ENCODE results near the gene CBX4. TPM values are rescaled to one million over a fixed set of nuclear protein-coding genes. Genes with fewer than 3 reads are reported as not detected.

CBX4 gene
- total and polyA plus RNA-seq, 2 of the 13 experiments (the other 11 are each of a cell fraction or from before 2014, with no cell fraction given) = 25.8 to 50.8 TPM

- TF ChIP-seq ZNF530 (CRISPR knock-in tag; IDR thresholded peaks at IDR 0.05; ENCODE audit: low read depth) = no peak
- peak; percentile 46 for TF ChIP-seq FOXA3 (CRISPR knock-in tag; IDR thresholded peaks at IDR 0.05)
- TF ChIP-seq ZNF274 (CRISPR knock-in tag; IDR thresholded peaks at IDR 0.05) = peak; percentile 84
- no peak for TF ChIP-seq NCOA5 (CRISPR knock-in tag; IDR thresholded peaks at IDR 0.05)
- TF ChIP-seq STAT5B (CRISPR knock-in tag; IDR thresholded peaks at IDR 0.05) = no peak
- peak; percentile 1; the same call in 1 of the 2 replicates for TF ChIP-seq HIC2 (CRISPR knock-in tag; IDR thresholded peaks at IDR 0.05; ENCODE audit: low read depth)
- TF ChIP-seq NAIF1 (CRISPR knock-in tag; IDR thresholded peaks at IDR 0.05; ENCODE audit: borderline replicate concordance) = no peak
- TF ChIP-seq, protein P1, sequence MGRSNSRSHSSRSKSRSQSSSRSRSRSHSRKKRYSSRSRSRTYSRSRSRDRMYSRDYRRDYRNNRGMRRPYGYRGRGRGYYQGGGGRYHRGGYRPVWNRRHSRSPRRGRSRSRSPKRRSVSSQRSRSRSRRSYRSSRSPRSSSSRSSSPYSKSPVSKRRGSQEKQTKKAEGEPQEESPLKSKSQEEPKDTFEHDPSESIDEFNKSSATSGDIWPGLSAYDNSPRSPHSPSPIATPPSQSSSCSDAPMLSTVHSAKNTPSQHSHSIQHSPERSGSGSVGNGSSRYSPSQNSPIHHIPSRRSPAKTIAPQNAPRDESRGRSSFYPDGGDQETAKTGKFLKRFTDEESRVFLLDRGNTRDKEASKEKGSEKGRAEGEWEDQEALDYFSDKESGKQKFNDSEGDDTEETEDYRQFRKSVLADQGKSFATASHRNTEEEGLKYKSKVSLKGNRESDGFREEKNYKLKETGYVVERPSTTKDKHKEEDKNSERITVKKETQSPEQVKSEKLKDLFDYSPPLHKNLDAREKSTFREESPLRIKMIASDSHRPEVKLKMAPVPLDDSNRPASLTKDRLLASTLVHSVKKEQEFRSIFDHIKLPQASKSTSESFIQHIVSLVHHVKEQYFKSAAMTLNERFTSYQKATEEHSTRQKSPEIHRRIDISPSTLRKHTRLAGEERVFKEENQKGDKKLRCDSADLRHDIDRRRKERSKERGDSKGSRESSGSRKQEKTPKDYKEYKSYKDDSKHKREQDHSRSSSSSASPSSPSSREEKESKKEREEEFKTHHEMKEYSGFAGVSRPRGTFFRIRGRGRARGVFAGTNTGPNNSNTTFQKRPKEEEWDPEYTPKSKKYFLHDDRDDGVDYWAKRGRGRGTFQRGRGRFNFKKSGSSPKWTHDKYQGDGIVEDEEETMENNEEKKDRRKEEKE (IDR thresholded peaks at IDR 0.05) = no peak
- TF ChIP-seq SP140L (CRISPR knock-in tag; IDR thresholded peaks at IDR 0.05; ENCODE audit: borderline replicate concordance) = no peak
- TF ChIP-seq FOXJ3 (CRISPR knock-in tag; IDR thresholded peaks at IDR 0.05; ENCODE audit: borderline replicate concordance) = no peak
- TF ChIP-seq IKZF1 (IDR thresholded peaks at IDR 0.05) = no peak
- peak; percentile 100 for TF ChIP-seq ZNF343 (CRISPR knock-in tag; IDR thresholded peaks at IDR 0.05)
- TF ChIP-seq, protein P2, sequence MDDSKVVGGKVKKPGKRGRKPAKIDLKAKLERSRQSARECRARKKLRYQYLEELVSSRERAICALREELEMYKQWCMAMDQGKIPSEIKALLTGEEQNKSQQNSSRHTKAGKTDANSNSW (CRISPR knock-in tag; IDR thresholded peaks at IDR 0.05; ENCODE audit: borderline replicate concordance) = no peak
- no peak for TF ChIP-seq MTF2 (CRISPR knock-in tag; IDR thresholded peaks at IDR 0.05; ENCODE audit: borderline replicate concordance)
- no peak for TF ChIP-seq ZNF552 (CRISPR knock-in tag; IDR thresholded peaks at IDR 0.05; ENCODE audit: borderline replicate concordance)
- no peak for TF ChIP-seq JUNB (CRISPR knock-in tag; IDR thresholded peaks at IDR 0.05; ENCODE audit: borderline replicate concordance)
- TF ChIP-seq GLMP (CRISPR knock-in tag; IDR thresholded peaks at IDR 0.05; ENCODE audit: borderline replicate concordance) = no peak
- TF ChIP-seq, protein P3, sequence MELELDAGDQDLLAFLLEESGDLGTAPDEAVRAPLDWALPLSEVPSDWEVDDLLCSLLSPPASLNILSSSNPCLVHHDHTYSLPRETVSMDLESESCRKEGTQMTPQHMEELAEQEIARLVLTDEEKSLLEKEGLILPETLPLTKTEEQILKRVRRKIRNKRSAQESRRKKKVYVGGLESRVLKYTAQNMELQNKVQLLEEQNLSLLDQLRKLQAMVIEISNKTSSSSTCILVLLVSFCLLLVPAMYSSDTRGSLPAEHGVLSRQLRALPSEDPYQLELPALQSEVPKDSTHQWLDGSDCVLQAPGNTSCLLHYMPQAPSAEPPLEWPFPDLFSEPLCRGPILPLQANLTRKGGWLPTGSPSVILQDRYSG (CRISPR knock-in tag; IDR thresholded peaks at IDR 0.05) = no peak
- TF ChIP-seq SAFB2 (CRISPR knock-in tag; IDR thresholded peaks at IDR 0.05; ENCODE audit: borderline replicate concordance, low read depth) = peak; percentile 26; the same call in 1 of the 2 replicates
- TF ChIP-seq SNRNP70 (IDR thresholded peaks at IDR 0.05; ENCODE audit: low read depth, low read length) = no peak
- TF ChIP-seq TMF1 (CRISPR knock-in tag; IDR thresholded peaks at IDR 0.05; ENCODE audit: low read depth) = no peak
Measured at GRCh38 chr17:79818026-79818758, 21.0 kb downstream of the CBX4 start (continued).
